NCI-H2081 (cell line): ENCODE data around the gene SLC20A1.
"Not testable (repeated sequence)": the region's sequence is repeated elsewhere in the genome, so short reads cannot be mapped to it uniquely, and the experiment has no call there.

Experiments used
- DNase-seq, 2 experiments: peaks; one replicate each; lab custom pipeline; 2025; lab: John Stamatoyannopoulos, UW

SLC20A1 gene

GRCh38 chr2:112646102-112646719 is 472 bp downstream of the SLC20A1 start:
- DNase-seq: peak; percentile 54 to 62

GRCh38 chr2:112646791-112647689 is 1.3 kb downstream of the SLC20A1 start:
- DNase-seq: peak in 1 of 2 experiments; percentile 28

- no peak for DNase-seq
Measured at GRCh38 chr2:112648081-112648480, 2.3 kb downstream of the SLC20A1 start.

- DNase-seq: no peak
Measured at GRCh38 chr2:112656679-112657078, 10.9 kb downstream of the SLC20A1 start.

- DNase-seq: no peak
Measured at GRCh38 chr2:112658301-112658700, 12.6 kb downstream of the SLC20A1 start.

- no peak for DNase-seq
Measured at GRCh38 chr2:112658839-112659667, 13.3 kb downstream of the SLC20A1 start.

GRCh38 chr2:112660138-112660537 is 14.4 kb downstream of the SLC20A1 start:
- no peak for DNase-seq

GRCh38 chr2:112661656-112662305 is 16.0 kb downstream of the SLC20A1 start:
- peak in 1 of 2 experiments; percentile 46 for DNase-seq

GRCh38 chr2:112662704-112663103 is 17.0 kb downstream of the SLC20A1 start:
- no peak for DNase-seq

GRCh38 chr2:112664689-112665088 is 18.9 kb downstream of the SLC20A1 start:
- DNase-seq: no peak

GRCh38 chr2:112665113-112665780 is 19.5 kb downstream of the SLC20A1 start:
- DNase-seq: no peak

GRCh38 chr2:112666761-112667122 is 21.0 kb downstream of the SLC20A1 start:
- no peak for DNase-seq

GRCh38 chr2:112667540-112667939 is 21.8 kb downstream of the SLC20A1 start:
- not testable (repeated sequence) for DNase-seq

- DNase-seq: no peak
Measured at GRCh38 chr2:112669667-112670066, 23.9 kb downstream of the SLC20A1 start.

GRCh38 chr2:112670252-112671022 is 24.7 kb downstream of the SLC20A1 start:
- DNase-seq: no peak

GRCh38 chr2:112671801-112672200 is 26.1 kb downstream of the SLC20A1 start:
- DNase-seq: peak in 1 of 2 experiments; percentile 81

GRCh38 chr2:112673008-112673407 is 27.3 kb downstream of the SLC20A1 start:
- DNase-seq: no peak

- DNase-seq: no peak
Measured at GRCh38 chr2:112674229-112674628, 28.5 kb downstream of the SLC20A1 start.

GRCh38 chr2:112679484-112679883 is 33.7 kb downstream of the SLC20A1 start:
- no peak for DNase-seq

GRCh38 chr2:112680666-112681101 is 34.9 kb downstream of the SLC20A1 start:
- no peak for DNase-seq
